ENCODE measurements around the gene MIEF1. TPM values are rescaled to one million over a fixed set of nuclear protein-coding genes. Genes with fewer than 3 reads are reported as not detected.
A peak's percentile ranks its signal among the peaks of the same experiment; 100 is the strongest.

MIEF1 gene
- polyA plus RNA-seq, 1 experiment, result 21.0 TPM

GRCh38 chr22:39522567-39523300 lies 20.6 kb downstream of the MIEF1 start:
- POLR2A ChIA-PET, result interaction anchor here (0.6 to 1.3 kb wide), 4 partner anchors 20 to 655 kb away, joined by 3 to 5 read pairs (median 4); partner anchors contain the start of genes MIEF1 and TNRC6B
- no peaks in the 10 kb centered on the region for H3K27me3 ChIP-seq (ENCODE audit: control insufficient read depth, insufficient read depth, low read length)
- CTCF ChIA-PET, result interaction anchor here (0.6 to 3.0 kb wide), 12 partner anchors 8 to 826 kb away, joined by 3 to 9 read pairs (median 4); no protein-coding TSS in a partner anchor
- peak overlapping the region; percentile 88 for H3K4me3 ChIP-seq (ENCODE audit: low read depth, low read length)
- DNase-seq (ENCODE audit: low read depth), result no peak
- no peak for TF ChIP-seq CTCF (IDR thresholded peaks at IDR 0.05; ENCODE audit: insufficient read depth, low read depth, low read length)
- peaks cover 23% of the 10 kb centered on the region for H3K36me3 ChIP-seq (ENCODE audit: control insufficient read depth, insufficient read depth, low read length)

- Histone ChIP-seq H3K4me3 (ENCODE audit: low read depth, low read length) (no peak overlapping the region), H3K27me3 (ENCODE audit: control insufficient read depth, insufficient read depth, low read length) (no peaks in the 10 kb centered on the region), H3K36me3 (ENCODE audit: control insufficient read depth, insufficient read depth, low read length) (peaks cover 29% of the 10 kb centered on the region)
- ChIA-PET POLR2A (interaction anchor here (0.6 to 1.3 kb wide), 6 partner anchors 23 to 653 kb away, joined by 3 to 5 read pairs (median 4); partner anchors contain the start of gene TNRC6B), CTCF (interaction anchor here (0.8 to 3.0 kb wide), 6 partner anchors 10 to 513 kb away, joined by 3 to 12 read pairs (median 6); no protein-coding TSS in a partner anchor)
- no peak for DNase-seq (ENCODE audit: low read depth)
- no peak for TF ChIP-seq CTCF (IDR thresholded peaks at IDR 0.05; ENCODE audit: insufficient read depth, low read depth, low read length)
Measured at GRCh38 chr22:39524089-39524752, 22.1 kb downstream of the MIEF1 start.

GRCh38 chr22:39524753-39525657 lies 22.9 kb downstream of the MIEF1 start:
- H3K36me3 ChIP-seq (ENCODE audit: control insufficient read depth, insufficient read depth, low read length), result peaks cover 35% of the 10 kb centered on the region
- POLR2A ChIA-PET, result interaction anchor here (0.5 kb wide), 1 partner anchor 1594 kb away, joined by 5 read pairs; no protein-coding TSS in a partner anchor
- CTCF ChIA-PET, result interaction anchor here (0.8 to 3.0 kb wide), 5 partner anchors 11 to 512 kb away, joined by 3 to 12 read pairs (median 9); no protein-coding TSS in a partner anchor
- H3K27me3 ChIP-seq (ENCODE audit: control insufficient read depth, insufficient read depth, low read length), result no peaks in the 10 kb centered on the region
- no peak for DNase-seq (ENCODE audit: low read depth)
- no peak overlapping the region for H3K4me3 ChIP-seq (ENCODE audit: low read depth, low read length)
- no peak for TF ChIP-seq CTCF (IDR thresholded peaks at IDR 0.05; ENCODE audit: insufficient read depth, low read depth, low read length)

DNA sequence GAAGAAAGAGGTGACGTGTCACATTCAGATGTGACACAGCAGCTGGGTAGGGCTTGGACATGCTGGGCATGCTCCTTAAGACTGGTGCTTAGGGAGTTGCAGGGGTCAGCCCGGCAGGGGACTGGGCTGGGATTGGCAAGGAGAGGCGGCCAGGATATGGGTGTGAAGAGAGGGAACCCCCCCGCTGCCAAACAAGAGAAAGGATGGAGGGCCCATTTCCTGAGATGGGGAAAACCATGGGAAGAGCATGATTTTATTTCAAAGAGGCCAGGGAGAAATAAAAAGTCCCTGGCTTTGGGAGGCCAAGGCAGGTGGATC lies 23.5 kb downstream of the MIEF1 start:
- Histone ChIP-seq H3K27me3 (ENCODE audit: control insufficient read depth, insufficient read depth, low read length) (no peaks in the 10 kb centered on the region), H3K36me3 (ENCODE audit: control insufficient read depth, insufficient read depth, low read length) (peaks cover 35% of the 10 kb centered on the region), H3K4me3 (ENCODE audit: low read depth, low read length) (no peak overlapping the region)
- no peak for DNase-seq (ENCODE audit: low read depth)
- POLR2A ChIA-PET, result interaction anchor here (0.5 kb wide), 1 partner anchor 1594 kb away, joined by 5 read pairs; no protein-coding TSS in a partner anchor
- CTCF ChIA-PET, result interaction anchor here (1.6 to 3.0 kb wide), 3 partner anchors 29 to 214 kb away, joined by 4 to 12 read pairs (median 11); no protein-coding TSS in a partner anchor
- TF ChIP-seq CTCF (IDR thresholded peaks at IDR 0.05; ENCODE audit: insufficient read depth, low read depth, low read length), result no peak
